Central memory CD8-positive, alpha-beta T cell (primary cell): ENCODE measurements around the gene FNDC3A.

Source experiments
- ATAC-seq: fragments of 150-1000 bp; cut with Tn5 transposase; replicated peaks from 2 replicates; pipeline ENCODE4 v1.10.0; 2022; ENCODE audit warnings: mild to moderate bottlenecking, moderate FRiP score, moderate number of reproducible peaks; ENCODE audit not compliant: poor library complexity, severe bottlenecking; ENCODE audit errors: extremely low read depth
- DNase-seq, 2 donors: peaks; one replicate each; pipeline ENCODE4 v3.0.0; 2021; ENCODE audit warnings: low spot score in 2 of 2
- H3K27ac Mint-ChIP-seq: one replicate; pipeline ENCODE4 v1.8.0; 2022; ENCODE audit warnings: low read depth, mild to moderate bottlenecking, moderate library complexity, mixed read lengths
- H3K27me3 Mint-ChIP-seq: one replicate; pipeline ENCODE4 v1.8.0; 2022; ENCODE audit warnings: mixed read lengths
- H3K36me3 Mint-ChIP-seq: one replicate; pipeline ENCODE4 v1.8.0; 2022; ENCODE audit warnings: mild to moderate bottlenecking, moderate library complexity, mixed read lengths; ENCODE audit not compliant: insufficient read depth
- H3K4me1 Mint-ChIP-seq: one replicate; pipeline ENCODE4 v1.8.0; 2022; ENCODE audit warnings: mixed read lengths
- H3K4me3 Mint-ChIP-seq: one replicate; pipeline ENCODE4 v1.8.0; 2022; ENCODE audit warnings: mild to moderate bottlenecking, moderate library complexity, mixed read lengths
- H3K9me3 Mint-ChIP-seq: one replicate; pipeline ENCODE4 v1.8.0; 2022; ENCODE audit warnings: mixed read lengths

The FNDC3A gene

GRCh38 chr13:49026851-49027250 is 51.1 kb downstream of the FNDC3A start:
- Mint-ChIP-seq H3K4me1 (peaks cover 14% of the 10 kb centered on the region), H3K36me3 (peaks cover 2% of the 10 kb centered on the region), H3K27ac (no peak overlapping the region)

DNA sequence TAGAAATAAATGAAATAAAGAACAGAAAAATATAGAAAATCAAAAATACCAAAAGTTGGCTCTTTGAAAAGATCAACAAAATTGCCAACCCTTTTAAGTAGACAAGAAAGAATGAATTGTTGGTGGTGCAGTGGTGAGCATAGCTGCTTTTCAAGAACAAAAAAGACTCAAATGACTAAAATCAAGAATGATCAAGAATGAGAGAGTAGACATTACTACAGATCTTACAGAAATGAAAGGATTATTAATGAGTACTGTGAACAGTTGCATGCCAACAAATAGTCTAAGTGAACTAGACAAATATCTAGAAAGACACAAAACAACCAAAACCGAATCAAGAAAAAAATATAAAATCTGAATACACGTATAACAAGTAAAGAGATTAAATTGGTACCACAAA is 53.9 kb downstream of the FNDC3A start:
- Mint-ChIP-seq H3K27ac (peak overlapping the region; percentile 82), H3K4me3 (no peak overlapping the region), H3K27me3 (no peaks in the 10 kb centered on the region), H3K4me1 (peaks cover 14% of the 10 kb centered on the region), H3K9me3 (no peaks in the 10 kb centered on the region), H3K36me3 (peaks cover 2% of the 10 kb centered on the region)
- DNase-seq (no peak), ATAC-seq (no peak)

More at GRCh38 chr13:49026851-49027250, 51.1 kb downstream of the FNDC3A start:
- no peak overlapping the region for H3K4me3 Mint-ChIP-seq
- H3K9me3 Mint-ChIP-seq: no peaks in the 10 kb centered on the region
- ATAC-seq: no peak
- no peak for DNase-seq
- no peaks in the 10 kb centered on the region for H3K27me3 Mint-ChIP-seq

DNA sequence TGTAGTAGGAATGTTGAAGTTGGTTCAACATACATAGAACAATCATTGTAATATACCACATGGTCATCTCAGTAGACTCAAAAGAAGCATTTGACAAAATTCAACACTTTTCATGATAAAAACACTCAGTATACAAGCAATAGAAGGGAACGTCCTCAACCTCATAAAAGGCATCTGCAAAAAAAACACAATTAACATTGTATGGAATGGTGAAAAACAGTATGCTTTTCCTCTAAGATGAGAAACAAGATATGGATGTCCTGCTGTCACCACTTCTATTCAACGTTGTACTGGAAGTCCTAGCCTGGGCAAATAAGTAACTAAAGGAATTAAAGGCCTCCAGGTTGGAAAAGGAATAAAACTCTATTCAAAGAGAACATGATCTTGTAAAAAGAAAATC is 54.5 kb downstream of the FNDC3A start:
- H3K27me3 Mint-ChIP-seq: no peaks in the 10 kb centered on the region
- H3K36me3 Mint-ChIP-seq: peaks cover 2% of the 10 kb centered on the region
- peaks cover 14% of the 10 kb centered on the region for H3K4me1 Mint-ChIP-seq
- no peak for DNase-seq
- no peaks in the 10 kb centered on the region for H3K9me3 Mint-ChIP-seq
- no peak for ATAC-seq
- H3K27ac Mint-ChIP-seq: no peak overlapping the region
- no peak overlapping the region for H3K4me3 Mint-ChIP-seq

DNA sequence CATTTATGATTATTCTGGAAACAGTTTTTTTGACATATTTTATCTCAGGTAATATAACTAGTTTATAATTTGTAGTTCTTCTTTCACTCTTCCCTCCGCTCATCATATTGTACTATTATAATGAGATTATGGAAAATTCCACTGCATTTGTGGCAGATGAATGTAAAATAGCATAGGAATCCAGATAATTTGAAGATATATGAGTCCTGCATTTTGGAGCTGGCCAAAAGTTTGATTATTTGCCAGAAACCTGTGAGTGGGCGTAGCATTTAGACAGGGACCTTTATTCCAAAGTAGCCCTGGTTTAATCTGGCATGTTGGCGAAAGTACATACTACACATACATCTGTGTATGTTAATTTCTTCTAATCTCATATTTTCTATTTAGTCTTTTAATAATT is 65.2 kb downstream of the FNDC3A start:
- Mint-ChIP-seq H3K27ac (no peak overlapping the region), H3K4me1 (peaks cover 6% of the 10 kb centered on the region), H3K9me3 (no peaks in the 10 kb centered on the region), H3K27me3 (no peaks in the 10 kb centered on the region), H3K36me3 (peaks cover 5% of the 10 kb centered on the region), H3K4me3 (no peak overlapping the region)
- ATAC-seq (no peak), DNase-seq (no peak)

GRCh38 chr13:49042476-49042875 is 66.8 kb downstream of the FNDC3A start:
- Mint-ChIP-seq H3K27me3 (no peaks in the 10 kb centered on the region), H3K9me3 (no peaks in the 10 kb centered on the region), H3K27ac (no peak overlapping the region), H3K4me3 (no peak overlapping the region), H3K36me3 (peaks cover 5% of the 10 kb centered on the region), H3K4me1 (peaks cover 11% of the 10 kb centered on the region)
- no peak for ATAC-seq
- DNase-seq: no peak

- peaks cover 18% of the 10 kb centered on the region for H3K4me1 Mint-ChIP-seq
- no peaks in the 10 kb centered on the region for H3K9me3 Mint-ChIP-seq
- no peak overlapping the region for H3K27ac Mint-ChIP-seq
- peaks cover 5% of the 10 kb centered on the region for H3K36me3 Mint-ChIP-seq
- H3K4me3 Mint-ChIP-seq: no peak overlapping the region
- no peak for DNase-seq
- H3K27me3 Mint-ChIP-seq: no peaks in the 10 kb centered on the region
- ATAC-seq: no peak
Observed at GRCh38 chr13:49044008-49044407, 68.3 kb downstream of the FNDC3A start.

DNA sequence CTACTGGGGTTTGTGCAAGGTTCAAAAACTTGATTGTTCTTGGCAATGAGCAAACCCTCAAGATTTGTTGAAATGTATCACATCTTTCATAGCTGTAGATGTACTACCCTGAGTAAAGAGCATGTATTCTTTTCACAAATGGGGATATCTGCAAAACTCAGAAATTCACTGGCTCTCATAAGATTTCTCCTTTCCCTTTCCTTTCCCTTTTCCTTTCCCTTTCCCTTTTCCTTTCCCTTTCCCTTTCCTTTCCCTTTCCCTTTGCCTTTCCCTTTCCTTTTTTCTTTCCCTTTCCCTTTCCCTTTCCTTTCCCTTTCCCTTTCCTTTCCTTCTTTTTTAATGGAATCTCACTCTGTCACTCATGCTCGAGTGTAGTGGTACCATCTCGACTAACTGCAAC is 69.1 kb downstream of the FNDC3A start:
- Mint-ChIP-seq H3K36me3 (peaks cover 3% of the 10 kb centered on the region), H3K27ac (no peak overlapping the region), H3K27me3 (no peaks in the 10 kb centered on the region), H3K4me1 (peaks cover 26% of the 10 kb centered on the region), H3K4me3 (no peak overlapping the region), H3K9me3 (no peaks in the 10 kb centered on the region)
- ATAC-seq (no peak), DNase-seq (no peak)

DNA sequence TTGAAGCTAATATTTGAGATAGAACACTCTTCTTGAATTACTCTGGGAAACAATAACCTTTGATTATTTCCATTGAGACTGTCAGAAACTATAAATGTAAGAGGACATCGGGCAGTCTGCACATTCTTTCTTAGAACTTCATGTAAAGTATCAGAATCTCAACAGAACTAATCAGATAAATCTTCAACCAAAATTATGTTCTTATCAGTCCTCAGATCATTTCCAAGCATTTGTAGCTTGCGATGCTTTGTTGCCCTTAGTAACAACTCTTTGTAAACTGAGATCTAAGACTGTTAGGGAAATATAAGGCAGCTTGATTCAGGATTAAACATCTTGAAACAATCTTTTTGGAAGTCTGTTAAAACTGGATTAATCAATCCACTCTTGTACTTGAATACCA is 70.3 kb downstream of the FNDC3A start:
- ATAC-seq: no peak
- Mint-ChIP-seq H3K4me1 (peaks cover 38% of the 10 kb centered on the region), H3K27me3 (no peaks in the 10 kb centered on the region), H3K4me3 (no peak overlapping the region), H3K27ac (no peak overlapping the region), H3K36me3 (peaks cover 3% of the 10 kb centered on the region), H3K9me3 (no peaks in the 10 kb centered on the region)
- no peak for DNase-seq

- H3K4me3 Mint-ChIP-seq: no peak overlapping the region
- no peak overlapping the region for H3K27ac Mint-ChIP-seq
- DNase-seq: no peak
- H3K9me3 Mint-ChIP-seq: no peaks in the 10 kb centered on the region
- peaks cover 43% of the 10 kb centered on the region for H3K4me1 Mint-ChIP-seq
- no peak for ATAC-seq
- H3K27me3 Mint-ChIP-seq: no peaks in the 10 kb centered on the region
- no peaks in the 10 kb centered on the region for H3K36me3 Mint-ChIP-seq
Observed at GRCh38 chr13:49046519-49046918, 70.8 kb downstream of the FNDC3A start.

- DNase-seq: no peak
- no peaks in the 10 kb centered on the region for H3K9me3 Mint-ChIP-seq
- no peak overlapping the region for H3K27ac Mint-ChIP-seq
- H3K4me3 Mint-ChIP-seq: no peak overlapping the region
- ATAC-seq: no peak
- H3K4me1 Mint-ChIP-seq: peaks cover 42% of the 10 kb centered on the region
- no peaks in the 10 kb centered on the region for H3K36me3 Mint-ChIP-seq
- H3K27me3 Mint-ChIP-seq: no peaks in the 10 kb centered on the region
Observed at GRCh38 chr13:49052813-49053212, 77.1 kb downstream of the FNDC3A start.

DNA sequence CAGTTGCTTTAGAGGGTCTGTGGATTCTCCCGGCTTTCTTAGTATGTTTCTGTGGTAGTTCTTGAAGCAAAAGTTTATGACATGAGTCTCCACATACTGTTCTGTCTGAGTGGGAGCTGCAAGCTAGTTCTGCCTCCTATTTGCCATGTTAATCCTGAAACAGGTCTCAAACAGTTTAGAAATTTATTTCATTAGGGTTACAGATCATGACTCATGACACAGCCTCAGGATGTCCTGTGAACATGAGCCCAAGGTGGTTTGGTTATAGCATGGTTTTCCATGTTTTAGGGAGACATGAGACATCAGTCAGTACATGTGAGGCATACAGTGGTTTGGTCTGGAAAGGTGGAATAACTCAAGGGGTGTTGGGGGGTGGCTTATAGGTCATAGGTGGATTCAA is 77.5 kb downstream of the FNDC3A start:
- Mint-ChIP-seq H3K4me1 (peaks cover 42% of the 10 kb centered on the region), H3K36me3 (no peaks in the 10 kb centered on the region)
- no peak for ATAC-seq

GRCh38 chr13:49053906-49054305 is 78.2 kb downstream of the FNDC3A start:
- no peak for DNase-seq
- no peak for ATAC-seq
- no peaks in the 10 kb centered on the region for H3K27me3 Mint-ChIP-seq
- no peaks in the 10 kb centered on the region for H3K36me3 Mint-ChIP-seq
- H3K9me3 Mint-ChIP-seq: no peaks in the 10 kb centered on the region
- H3K27ac Mint-ChIP-seq: no peak overlapping the region
- peaks cover 37% of the 10 kb centered on the region for H3K4me1 Mint-ChIP-seq
- no peak overlapping the region for H3K4me3 Mint-ChIP-seq

More for the DNA sequence above, 77.5 kb downstream of the FNDC3A start:
- no peak overlapping the region for H3K27ac Mint-ChIP-seq
- H3K9me3 Mint-ChIP-seq: no peaks in the 10 kb centered on the region
- no peak overlapping the region for H3K4me3 Mint-ChIP-seq
- H3K27me3 Mint-ChIP-seq: no peaks in the 10 kb centered on the region
- DNase-seq: no peak

- Mint-ChIP-seq H3K9me3 (no peaks in the 10 kb centered on the region), H3K4me3 (no peak overlapping the region), H3K27me3 (no peaks in the 10 kb centered on the region), H3K27ac (peak overlapping the region; percentile 8), H3K4me1 (peaks cover 26% of the 10 kb centered on the region), H3K36me3 (no peaks in the 10 kb centered on the region)
- DNase-seq (no peak), ATAC-seq (no peak)
Observed at GRCh38 chr13:49055021-49055420, 79.3 kb downstream of the FNDC3A start.

GRCh38 chr13:49057176-49057575 is 81.5 kb downstream of the FNDC3A start:
- no peaks in the 10 kb centered on the region for H3K27me3 Mint-ChIP-seq
- H3K4me3 Mint-ChIP-seq: no peak overlapping the region
- peaks cover 4% of the 10 kb centered on the region for H3K36me3 Mint-ChIP-seq
- ATAC-seq: no peak
- H3K27ac Mint-ChIP-seq: no peak overlapping the region
- H3K4me1 Mint-ChIP-seq: peaks cover 12% of the 10 kb centered on the region
- no peaks in the 10 kb centered on the region for H3K9me3 Mint-ChIP-seq
- no peak for DNase-seq
